Heart right ventricle (tissue), 16 donors: Measurements from ENCODE around the gene ANO1. TPM values are rescaled to one million over a fixed set of nuclear protein-coding genes. Genes with fewer than 3 reads are reported as not detected.

ENCODE experiments used
- ATAC-seq, 8 donors: fragments of 200-7000 bp; cut with Tn5 transposase; one replicate each; pipeline ENCODE4 v1.9.1; 2020; ENCODE audit warnings: mild to moderate bottlenecking in 8 of 8, moderate library complexity in 8 of 8, moderate number of reproducible peaks in 1 of 8
- DNase-seq, 2 donors: peaks; one replicate each; pipeline ENCODE4 v3.0.0-alpha.2; 2020
- H3K27ac ChIP-seq, 10 donors: fragments of 200-600 bp; sonication (generic) in 2 of 10; one replicate each; pipeline versions ENCODE4 v1.5.0 to v1.8.0; 2020 to 2022; ENCODE audit warnings: mild to moderate bottlenecking in 3 of 10
- H3K27me3 ChIP-seq, 7 donors: fragments of 200-600 bp; one replicate each; pipeline ENCODE4 v1.8.0; 2021 to 2022; ENCODE audit warnings: mild to moderate bottlenecking in 2 of 7
- H3K36me3 ChIP-seq, 9 donors: fragments of 200-600 bp; sonication (generic) in 1 of 9; one replicate each; pipeline versions ENCODE4 v1.5.0 to v1.8.0; 2020 to 2022; ENCODE audit warnings: mild to moderate bottlenecking in 2 of 9
- H3K4me1 ChIP-seq, 9 donors: fragments of 200-600 bp; sonication (generic) in 1 of 9; one replicate each; pipeline versions ENCODE4 v1.5.0 to v1.8.0; 2020 to 2022; ENCODE audit warnings: mild to moderate bottlenecking in 4 of 9
- H3K4me3 ChIP-seq, 10 donors: fragments of 200-600 bp; sonication (generic) in 2 of 10; one replicate each; pipeline versions ENCODE4 v1.5.0 to v1.8.0; 2020 to 2022; ENCODE audit warnings: mild to moderate bottlenecking in 7 of 10, moderate library complexity in 2 of 10
- H3K9me3 ChIP-seq, 11 donors: fragments of 200-600 bp in 10 of 11; sonication (generic) in 2 of 11; one replicate each; pipeline versions ENCODE4 v1.5.0 to v1.8.0; 2013 to 2022; ENCODE audit warnings: mild to moderate bottlenecking in 2 of 11, control low read depth in 1 of 11, moderate library complexity in 1 of 11
- WGBS, 2 donors: extraction: QIAGEN DNeasy Blood & Tissue Kit; methylation state at CpG; one replicate each; pipeline ENCODE4 v1.1.7; 2013; ENCODE audit warnings: inconsistent platforms in 1 of 2; 5-methylcytosine and 5-hydroxymethylcytosine counted together
- intact Hi-C, 10 donors: fragments of 100-400 bp; cut with DNase I; formaldehyde crosslinking; loops; one replicate each; pipeline versions ENCODE4 v1.11.1 to v1.14.2; 2022
- polyA plus RNA-seq, 2 donors: library from polyadenylated mRNA; stranded (reverse); fragments of 200-250 nt; gene quantifications; one replicate each; pipeline ENCODE4 v1.2.3, GENCODE V29; 2013
- total RNA-seq, 10 donors: library from RNA; stranded (reverse); fragmentation: NEBNext Ultra II Directional in 3 of 10; extraction: Animal tissue kit (Norgen Biotek cat#: 25700) in 3 of 10; gene quantifications; one replicate each; pipeline versions ENCODE4 v1.2.1 to v1.2.4, GENCODE V29; 2021 to 2023
- TF ChIP-seq, protein P1 (sequence below), 9 donors: fragments of 200-600 bp; sonication (generic) in 2 of 9; IDR thresholded peaks; one replicate each; pipeline versions ENCODE4 v1.5.0 to v1.8.0; 2021 to 2022; ENCODE audit warnings: antibody characterized with exemption in 9 of 9, mild to moderate bottlenecking in 5 of 9, moderate library complexity in 1 of 9
- donor health status: Arrhythmogenic right ventricular cardiomyopathy.
- donor health status: ischemic (EF 13 %, LVEDD 7.1; RV severe dilation, severe dysfunction).
- donor health status: healthy with polysubstance abuse.
- donor health status: DM: no; HTN: yes; CAD: no.
- donor health status: DM: no; HTN: no; CAD: no.
- donor health status: ischemic (EF 25% LVEDD 6.9; RV normal size, moderate dysfunction).
- donor health status: ischemic (EF 25% LVEDD 5.7; RV mildly dilated, moderate dysfunction).
- donor health status: healthy.
- donor health status: DM: yes; HTN: yes; CAD: no.
- donor health status: Ischemic cardiomyopathy.
- donor health status: ischemic (EF 35%, LVEDD 5.7; RV mildly dilated, moderate dysfunction).
- donor health status: nonischemic (EF 11% LVEDD 7.7; RV severe dilation, severe dysfunction).
- donor health status: DM: yes; HTN: yes; CAD: no.
- donor health status: PGD.
- donor health status: ischemic (EF 29% LVEDD 5.4; RV normal size, mild dysfunction).
- donor health status: nonischemic (EF 23%, LVEDD 6.1; RV moderate dilation, normal function).

ANO1 gene
- total and polyA plus RNA-seq, 12 donors: 6.6 to 13.8 (median 9.7) TPM

DNA sequence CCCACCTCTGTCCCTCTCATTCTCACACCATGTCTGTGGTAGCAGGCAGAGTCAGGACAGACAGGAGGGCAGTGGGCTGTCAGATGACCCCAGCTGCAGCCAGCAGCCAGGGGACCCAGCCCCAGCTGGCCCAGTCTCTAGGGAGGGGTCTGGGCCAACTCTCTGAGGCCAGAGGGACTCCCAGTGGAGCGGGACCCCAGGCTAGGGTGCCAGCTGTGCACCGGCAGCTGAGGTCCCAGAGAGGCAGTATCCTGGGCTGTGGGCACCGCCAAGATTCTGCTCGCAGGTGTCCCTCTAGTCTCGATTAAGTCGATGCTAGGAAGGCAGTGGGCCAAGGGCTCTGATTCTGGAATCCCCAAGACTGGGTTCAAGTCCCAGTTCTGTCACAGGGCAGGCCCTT is 108.3 kb downstream of the ANO1 start:
- intact Hi-C loops: no loop called here
- H3K27me3 ChIP-seq: peaks cover 0 to 4% (median 0%) of the 10 kb centered on the region in 7 donors
- TF ChIP-seq, protein P1, sequence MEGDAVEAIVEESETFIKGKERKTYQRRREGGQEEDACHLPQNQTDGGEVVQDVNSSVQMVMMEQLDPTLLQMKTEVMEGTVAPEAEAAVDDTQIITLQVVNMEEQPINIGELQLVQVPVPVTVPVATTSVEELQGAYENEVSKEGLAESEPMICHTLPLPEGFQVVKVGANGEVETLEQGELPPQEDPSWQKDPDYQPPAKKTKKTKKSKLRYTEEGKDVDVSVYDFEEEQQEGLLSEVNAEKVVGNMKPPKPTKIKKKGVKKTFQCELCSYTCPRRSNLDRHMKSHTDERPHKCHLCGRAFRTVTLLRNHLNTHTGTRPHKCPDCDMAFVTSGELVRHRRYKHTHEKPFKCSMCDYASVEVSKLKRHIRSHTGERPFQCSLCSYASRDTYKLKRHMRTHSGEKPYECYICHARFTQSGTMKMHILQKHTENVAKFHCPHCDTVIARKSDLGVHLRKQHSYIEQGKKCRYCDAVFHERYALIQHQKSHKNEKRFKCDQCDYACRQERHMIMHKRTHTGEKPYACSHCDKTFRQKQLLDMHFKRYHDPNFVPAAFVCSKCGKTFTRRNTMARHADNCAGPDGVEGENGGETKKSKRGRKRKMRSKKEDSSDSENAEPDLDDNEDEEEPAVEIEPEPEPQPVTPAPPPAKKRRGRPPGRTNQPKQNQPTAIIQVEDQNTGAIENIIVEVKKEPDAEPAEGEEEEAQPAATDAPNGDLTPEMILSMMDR (IDR thresholded peaks at IDR 0.05): no peak
- no peak for DNase-seq
- 86 to 87% methylated on average over 6 of the region's 6 CpGs for WGBS, 2 donors
- no peaks in the 10 kb centered on the region for H3K9me3 ChIP-seq
- H3K27ac ChIP-seq: no peak overlapping the region
- H3K4me1 ChIP-seq: peaks cover 0 to 3% (median 0%) of the 10 kb centered on the region in 9 donors
- no peak for ATAC-seq
- no peak overlapping the region for H3K4me3 ChIP-seq
- peaks cover 0 to 49% (median 0%) of the 10 kb centered on the region in 9 donors for H3K36me3 ChIP-seq

DNA sequence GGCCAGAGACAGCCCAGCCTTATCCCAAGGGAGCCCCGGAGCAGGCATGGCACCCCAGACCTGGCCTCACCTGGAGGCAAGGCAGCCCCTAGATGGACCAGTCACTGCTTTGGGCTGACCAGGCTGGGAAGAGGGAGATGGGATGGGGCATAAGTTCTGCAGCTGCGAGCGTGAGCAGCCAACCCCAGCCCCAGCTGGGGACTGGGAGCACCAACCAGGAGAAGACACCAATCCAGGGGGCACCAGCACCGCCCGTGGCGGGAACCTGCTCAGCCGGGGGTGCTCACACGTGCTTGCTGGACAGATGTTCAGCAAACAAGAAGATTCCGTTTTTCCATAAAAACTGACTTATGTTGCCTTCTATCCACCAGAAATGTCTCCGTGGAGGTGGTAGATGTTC is 108.8 kb downstream of the ANO1 start:
- ATAC-seq: no peak
- H3K27me3 ChIP-seq: no peaks in the 10 kb centered on the region
- TF ChIP-seq, protein P1 (IDR thresholded peaks at IDR 0.05): no peak
- no peak overlapping the region for H3K4me3 ChIP-seq
- H3K9me3 ChIP-seq: no peaks in the 10 kb centered on the region
- peaks cover 0 to 45% (median 0%) of the 10 kb centered on the region in 9 donors for H3K36me3 ChIP-seq
- intact Hi-C loops: no loop called here
- DNase-seq: no peak
- H3K27ac ChIP-seq: no peak overlapping the region
- WGBS, 2 donors: 85 to 93% methylated on average over 10 of the region's 10 CpGs
- peaks cover 0 to 7% (median 0%) of the 10 kb centered on the region in 9 donors for H3K4me1 ChIP-seq

DNA sequence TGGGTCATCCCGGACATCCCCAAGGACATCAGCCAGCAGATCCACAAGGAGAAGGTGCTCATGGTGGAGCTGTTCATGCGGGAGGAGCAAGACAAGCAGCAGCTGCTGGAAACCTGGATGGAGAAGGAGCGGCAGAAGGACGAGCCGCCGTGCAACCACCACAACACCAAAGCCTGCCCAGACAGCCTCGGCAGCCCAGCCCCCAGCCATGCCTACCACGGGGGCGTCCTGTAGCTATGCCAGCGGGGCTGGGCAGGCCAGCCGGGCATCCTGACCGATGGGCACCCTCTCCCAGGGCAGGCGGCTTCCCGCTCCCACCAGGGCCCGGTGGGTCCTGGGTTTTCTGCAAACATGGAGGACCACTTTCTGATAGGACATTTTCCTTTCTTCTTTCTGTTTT is 109.7 kb downstream of the ANO1 start:
- H3K27me3 ChIP-seq: peaks cover 0 to 1% (median 0%) of the 10 kb centered on the region in 7 donors
- no peaks in the 10 kb centered on the region for H3K9me3 ChIP-seq
- TF ChIP-seq, protein P1 (IDR thresholded peaks at IDR 0.05): no peak
- DNase-seq: no peak
- H3K27ac ChIP-seq: no peak overlapping the region
- WGBS, 2 donors: 87 to 91% methylated on average over 15 of the region's 15 CpGs
- no peak overlapping the region for H3K4me3 ChIP-seq
- peaks cover 0 to 10% (median 0%) of the 10 kb centered on the region in 9 donors for H3K4me1 ChIP-seq
- intact Hi-C loops: no loop called here
- peaks cover 0 to 37% (median 0%) of the 10 kb centered on the region in 9 donors for H3K36me3 ChIP-seq
- no peak for ATAC-seq

DNA sequence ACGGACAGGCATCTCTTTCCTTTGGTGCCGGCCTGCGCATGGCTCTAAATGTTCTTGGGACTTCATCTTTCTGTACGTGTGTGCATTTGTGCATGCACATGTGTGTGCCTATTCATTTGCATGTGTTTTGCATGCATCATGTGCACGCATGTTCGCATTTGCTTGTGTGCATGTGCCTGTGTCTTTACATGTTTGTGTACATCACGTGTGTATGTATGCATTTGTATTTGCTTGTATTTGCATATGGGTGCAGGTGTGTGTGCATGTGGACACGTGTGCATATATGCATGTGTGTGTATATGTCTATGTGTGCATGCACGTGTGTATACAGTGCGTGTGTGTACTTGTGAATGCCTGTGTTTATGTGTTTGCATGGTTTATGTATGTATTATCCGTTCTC is 111.5 kb downstream of the ANO1 start:
- WGBS, 2 donors: 86 to 88% methylated on average over 11 of the region's 11 CpGs
- ATAC-seq: no peak
- intact Hi-C loops: loop anchor here in 7 of 10 donors (2.0 to 5.0 kb wide), 4 partner anchors 271 to 505 kb away; no protein-coding TSS in a partner anchor
- Histone ChIP-seq H3K27me3 (peaks cover 0 to 5% (median 0%) of the 10 kb centered on the region in 7 donors), H3K4me1 (peaks cover 0 to 10% (median 0%) of the 10 kb centered on the region in 9 donors), H3K27ac (no peak overlapping the region), H3K9me3 (no peaks in the 10 kb centered on the region), H3K36me3 (peaks cover 0 to 19% (median 0%) of the 10 kb centered on the region in 9 donors), H3K4me3 (no peak overlapping the region)
- TF ChIP-seq, protein P1 (IDR thresholded peaks at IDR 0.05): no peak
- DNase-seq: no peak
